Suppressor macrophage (primary cell): ENCODE data around the gene ZNF691.
"Not testable (repeated sequence)": the region's sequence is repeated elsewhere in the genome, so short reads cannot be mapped to it uniquely, and the experiment has no call there.

Experiments
- DNase-seq, 4 experiments: peaks; one replicate each; pipeline ENCODE4 v3.0.0-alpha.2; 2020 to 2022

Gene ZNF691

GRCh38 chr1:42861014-42861399 lies 14.6 kb downstream of the ZNF691 start:
- no peak for DNase-seq

- DNase-seq: no peak
Measured at GRCh38 chr1:42866549-42866948, 20.1 kb downstream of the ZNF691 start.

- not testable (repeated sequence) for DNase-seq
Measured at GRCh38 chr1:42868466-42868865, 22.1 kb downstream of the ZNF691 start.

GRCh38 chr1:42869254-42869653 lies 22.8 kb downstream of the ZNF691 start:
- DNase-seq: not testable (repeated sequence)

GRCh38 chr1:42869751-42870150 lies 23.3 kb downstream of the ZNF691 start:
- not testable (repeated sequence) for DNase-seq

- not testable (repeated sequence) for DNase-seq
Measured at GRCh38 chr1:42873108-42873507, 26.7 kb downstream of the ZNF691 start.

- DNase-seq: no peak
Measured at GRCh38 chr1:42873670-42874069, 27.3 kb downstream of the ZNF691 start.

GRCh38 chr1:42876009-42876408 lies 29.6 kb downstream of the ZNF691 start:
- no peak for DNase-seq

GRCh38 chr1:42877380-42877779 lies 31.0 kb downstream of the ZNF691 start:
- DNase-seq: no peak

- DNase-seq: no peak
Measured at GRCh38 chr1:42880384-42880783, 34.0 kb downstream of the ZNF691 start.

GRCh38 chr1:42886046-42886739 lies 39.8 kb downstream of the ZNF691 start:
- no peak for DNase-seq

- no peak for DNase-seq
Measured at GRCh38 chr1:42886800-42887199, 40.4 kb downstream of the ZNF691 start.

- DNase-seq: no peak
Measured at GRCh38 chr1:42887366-42887765, 41.0 kb downstream of the ZNF691 start.

GRCh38 chr1:42888013-42888633 lies 41.7 kb downstream of the ZNF691 start:
- no peak for DNase-seq

GRCh38 chr1:42889264-42889663 lies 42.9 kb downstream of the ZNF691 start:
- DNase-seq: no peak

- no peak for DNase-seq
Measured at GRCh38 chr1:42891465-42892138, 45.2 kb downstream of the ZNF691 start.

- DNase-seq: not testable (repeated sequence)
Measured at GRCh38 chr1:42899960-42900359, 53.5 kb downstream of the ZNF691 start.
